HUES48 (cell line): Measurements from ENCODE around the gene TMEM132C.

Experiments
- H3K27ac ChIP-seq: one replicate; pipeline ENCODE4 v1.7.0; 2013; ENCODE audit warnings: low read depth, low read length, inconsistent platforms
- H3K27me3 ChIP-seq: 2 replicates; pipeline ENCODE4 v1.6.1; 2013; ENCODE audit warnings: mild to moderate bottlenecking, low read length; ENCODE audit not compliant: control insufficient read depth, insufficient read depth
- H3K36me3 ChIP-seq: 2 replicates; pipeline ENCODE4 v1.6.1; 2013; ENCODE audit warnings: low read length; ENCODE audit not compliant: control insufficient read depth, insufficient read depth
- H3K4me1 ChIP-seq: 2 replicates; pipeline ENCODE4 v1.6.1; 2013; ENCODE audit warnings: mild to moderate bottlenecking, low read length; ENCODE audit not compliant: control insufficient read depth, insufficient read depth
- H3K4me3 ChIP-seq: 2 replicates; pipeline ENCODE4 v1.5.1; 2013; ENCODE audit warnings: mild to moderate bottlenecking, low read depth, low read length
- H3K9ac ChIP-seq: 2 replicates; pipeline ENCODE4 v1.6.1; 2013; ENCODE audit warnings: mild to moderate bottlenecking, low read depth, low read length, moderate library complexity
- H3K9me3 ChIP-seq: 2 replicates; pipeline ENCODE4 v1.6.1; 2013; ENCODE audit warnings: low read length; ENCODE audit not compliant: control insufficient read depth, insufficient read depth

Gene TMEM132C

GRCh38 chr12:128551266-128551665 is 284.3 kb downstream of the TMEM132C start:
- no peak overlapping the region for H3K9ac ChIP-seq
- H3K4me1 ChIP-seq = peaks cover 22% of the 10 kb centered on the region
- H3K27ac ChIP-seq = no peak overlapping the region
- no peaks in the 10 kb centered on the region for H3K9me3 ChIP-seq
- peaks cover 11% of the 10 kb centered on the region for H3K27me3 ChIP-seq
- H3K36me3 ChIP-seq = no peaks in the 10 kb centered on the region
- H3K4me3 ChIP-seq = no peak overlapping the region

GRCh38 chr12:128554546-128555304 is 287.8 kb downstream of the TMEM132C start:
- Histone ChIP-seq H3K27ac (no peak overlapping the region), H3K4me1 (peaks cover 22% of the 10 kb centered on the region), H3K9ac (no peak overlapping the region), H3K27me3 (peaks cover 11% of the 10 kb centered on the region), H3K4me3 (no peak overlapping the region), H3K9me3 (no peaks in the 10 kb centered on the region), H3K36me3 (no peaks in the 10 kb centered on the region)

- Histone ChIP-seq H3K9me3 (no peaks in the 10 kb centered on the region), H3K4me3 (no peak overlapping the region), H3K36me3 (no peaks in the 10 kb centered on the region), H3K27me3 (peaks cover 7% of the 10 kb centered on the region), H3K4me1 (0 out of 2 replicates have a peak, but pooled peaks cover 8% of the 10 kb centered on the region), H3K27ac (no peak overlapping the region), H3K9ac (no peak overlapping the region)
Measured at GRCh38 chr12:128557231-128557630, 290.3 kb downstream of the TMEM132C start.

- Histone ChIP-seq H3K27ac (no peak overlapping the region), H3K36me3 (no peaks in the 10 kb centered on the region)
Measured at GRCh38 chr12:128564956-128565355, 298.0 kb downstream of the TMEM132C start.

GRCh38 chr12:128567730-128568129 is 300.8 kb downstream of the TMEM132C start:
- Histone ChIP-seq H3K9ac (no peak overlapping the region), H3K27me3 (no peaks in the 10 kb centered on the region), H3K4me3 (no peak overlapping the region), H3K9me3 (peaks cover 8% of the 10 kb centered on the region; the same call in 1 of the 2 replicates), H3K4me1 (no peaks in the 10 kb centered on the region), H3K36me3 (no peaks in the 10 kb centered on the region), H3K27ac (no peak overlapping the region)

More at GRCh38 chr12:128564956-128565355, 298.0 kb downstream of the TMEM132C start:
- no peak overlapping the region for H3K4me3 ChIP-seq
- no peaks in the 10 kb centered on the region for H3K4me1 ChIP-seq
- peaks cover 7% of the 10 kb centered on the region for H3K27me3 ChIP-seq
- H3K9me3 ChIP-seq = no peaks in the 10 kb centered on the region
- H3K9ac ChIP-seq = no peak overlapping the region

- H3K4me3 ChIP-seq = no peak overlapping the region
- no peaks in the 10 kb centered on the region for H3K36me3 ChIP-seq
- no peaks in the 10 kb centered on the region for H3K27me3 ChIP-seq
- no peak overlapping the region for H3K9ac ChIP-seq
- H3K9me3 ChIP-seq = peaks cover 8% of the 10 kb centered on the region; the same call in 1 of the 2 replicates
- no peak overlapping the region for H3K27ac ChIP-seq
- H3K4me1 ChIP-seq = no peaks in the 10 kb centered on the region
Measured at GRCh38 chr12:128570191-128571065, 303.5 kb downstream of the TMEM132C start.

- Histone ChIP-seq H3K9ac (no peak overlapping the region), H3K4me3 (no peak overlapping the region), H3K36me3 (no peaks in the 10 kb centered on the region), H3K27ac (no peak overlapping the region), H3K9me3 (peaks cover 8% of the 10 kb centered on the region; the same call in 1 of the 2 replicates), H3K4me1 (no peaks in the 10 kb centered on the region), H3K27me3 (no peaks in the 10 kb centered on the region)
Measured at GRCh38 chr12:128571906-128572810, 305.2 kb downstream of the TMEM132C start.

GRCh38 chr12:128573907-128574306 is 306.9 kb downstream of the TMEM132C start:
- no peak overlapping the region for H3K9ac ChIP-seq
- no peak overlapping the region for H3K27ac ChIP-seq
- peaks cover 8% of the 10 kb centered on the region; the same call in 1 of the 2 replicates for H3K9me3 ChIP-seq
- H3K4me1 ChIP-seq = no peaks in the 10 kb centered on the region
- H3K4me3 ChIP-seq = no peak overlapping the region
- no peaks in the 10 kb centered on the region for H3K36me3 ChIP-seq
- no peaks in the 10 kb centered on the region for H3K27me3 ChIP-seq

- Histone ChIP-seq H3K36me3 (no peaks in the 10 kb centered on the region), H3K27me3 (no peaks in the 10 kb centered on the region), H3K9ac (no peak overlapping the region), H3K4me3 (no peak overlapping the region), H3K27ac (no peak overlapping the region), H3K4me1 (no peaks in the 10 kb centered on the region), H3K9me3 (no peaks in the 10 kb centered on the region)
Measured at GRCh38 chr12:128578045-128578444, 311.1 kb downstream of the TMEM132C start.

- no peak overlapping the region for H3K27ac ChIP-seq
- H3K9ac ChIP-seq = no peak overlapping the region
- H3K36me3 ChIP-seq = no peaks in the 10 kb centered on the region
- no peak overlapping the region for H3K4me3 ChIP-seq
- no peaks in the 10 kb centered on the region for H3K27me3 ChIP-seq
- H3K4me1 ChIP-seq = no peaks in the 10 kb centered on the region
- H3K9me3 ChIP-seq = no peaks in the 10 kb centered on the region
Measured at GRCh38 chr12:128581321-128581761, 314.4 kb downstream of the TMEM132C start.
